ENCODE data around the gene IQSEC3. TPM values are rescaled to one million over a fixed set of nuclear protein-coding genes. Genes with fewer than 3 reads are reported as not detected.
"Not testable (repeated sequence)": the region's sequence is repeated elsewhere in the genome, so short reads cannot be mapped to it uniquely, and the experiment has no call there.

The IQSEC3 gene
- total RNA-seq = under 1 TPM; 0.39 to 0.67 TPM

DNA sequence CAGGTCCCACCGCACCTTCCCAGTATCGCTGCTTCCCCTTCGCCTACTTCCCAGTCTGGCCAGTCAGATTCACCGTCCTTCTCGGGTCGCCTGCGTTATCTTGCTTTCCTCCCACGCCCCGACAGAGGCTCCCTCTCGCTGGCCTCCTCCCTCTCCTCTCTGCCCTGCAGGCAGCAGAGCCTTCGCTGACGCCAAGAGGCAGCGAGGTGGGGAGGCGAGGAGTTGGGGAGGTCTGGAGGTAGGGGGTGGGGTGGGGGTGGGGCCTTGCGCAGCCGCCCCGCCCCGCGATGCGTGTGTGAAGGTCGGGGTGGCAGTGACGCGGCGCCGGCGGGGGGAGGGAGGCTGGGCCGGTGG is at the start of gene IQSEC3:
IQSEC3 (plus strand) TSS at position 340 of the 354 bp plus-strand sequence. CDS start 116 bp downstream, outside the sequence.
- not testable (repeated sequence) for DNase-seq (ENCODE audit: low spot score); H3K27me3 ChIP-seq; H3K4me1 ChIP-seq; H3K36me3 ChIP-seq; H3K27ac ChIP-seq; H3K9me3 ChIP-seq
- H3K4me3 ChIP-seq = peak within 1 kb of the TSS in 1 of 2 donors; percentile 36

DNA sequence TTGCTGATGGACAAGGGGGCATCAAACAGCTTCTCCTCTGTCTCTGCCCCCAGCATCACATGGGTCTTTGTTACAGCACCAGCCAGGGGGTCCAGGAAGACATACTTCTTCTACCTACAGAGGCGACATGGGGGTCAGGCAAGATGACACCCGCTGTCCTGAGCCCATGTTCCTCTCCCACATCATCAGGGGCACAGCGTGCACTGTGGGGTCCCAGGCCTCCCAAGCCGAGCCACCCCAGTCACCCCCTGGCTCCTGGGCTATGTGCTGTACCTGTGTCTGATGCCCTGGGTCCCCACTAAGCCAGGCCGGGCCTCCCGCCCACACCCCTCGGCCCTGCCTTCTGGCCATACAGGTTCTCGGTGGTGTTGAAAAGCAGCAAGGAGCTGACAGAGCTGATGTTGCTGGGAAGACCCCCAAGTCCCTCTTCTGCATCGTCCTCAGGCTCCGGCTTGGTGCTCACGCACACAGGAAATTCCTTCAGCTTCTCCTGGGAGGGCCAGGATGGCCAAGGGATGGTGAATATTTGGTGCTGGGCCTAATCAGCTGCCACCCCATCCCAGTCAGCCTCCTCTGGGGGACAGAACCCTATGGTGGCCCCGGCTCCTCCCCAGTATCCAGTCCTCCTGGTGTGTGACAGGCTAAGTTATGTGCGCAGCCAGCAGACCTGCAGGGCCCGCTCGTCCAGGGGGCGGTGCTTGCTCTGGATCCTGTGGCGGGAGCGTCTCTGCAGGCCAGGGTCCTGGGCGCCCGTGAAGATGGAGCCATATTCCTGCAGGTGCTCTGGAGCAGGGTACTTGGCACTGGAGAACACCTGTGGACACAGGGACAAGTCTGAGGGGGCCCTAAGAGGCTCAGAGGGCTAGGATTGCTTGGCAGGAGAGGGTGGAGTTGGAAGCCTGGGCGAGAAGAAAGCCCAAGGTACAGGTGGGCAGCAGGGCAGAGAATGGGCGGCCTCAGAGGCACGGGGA is 48.9 kb upstream of the IQSEC3 start:
- not testable (repeated sequence) for H3K4me3 ChIP-seq; H3K27me3 ChIP-seq; H3K4me1 ChIP-seq; H3K27ac ChIP-seq; DNase-seq (ENCODE audit: low spot score); H3K9me3 ChIP-seq
- peaks cover 25% of the 10 kb centered on the region for H3K36me3 ChIP-seq

DNA sequence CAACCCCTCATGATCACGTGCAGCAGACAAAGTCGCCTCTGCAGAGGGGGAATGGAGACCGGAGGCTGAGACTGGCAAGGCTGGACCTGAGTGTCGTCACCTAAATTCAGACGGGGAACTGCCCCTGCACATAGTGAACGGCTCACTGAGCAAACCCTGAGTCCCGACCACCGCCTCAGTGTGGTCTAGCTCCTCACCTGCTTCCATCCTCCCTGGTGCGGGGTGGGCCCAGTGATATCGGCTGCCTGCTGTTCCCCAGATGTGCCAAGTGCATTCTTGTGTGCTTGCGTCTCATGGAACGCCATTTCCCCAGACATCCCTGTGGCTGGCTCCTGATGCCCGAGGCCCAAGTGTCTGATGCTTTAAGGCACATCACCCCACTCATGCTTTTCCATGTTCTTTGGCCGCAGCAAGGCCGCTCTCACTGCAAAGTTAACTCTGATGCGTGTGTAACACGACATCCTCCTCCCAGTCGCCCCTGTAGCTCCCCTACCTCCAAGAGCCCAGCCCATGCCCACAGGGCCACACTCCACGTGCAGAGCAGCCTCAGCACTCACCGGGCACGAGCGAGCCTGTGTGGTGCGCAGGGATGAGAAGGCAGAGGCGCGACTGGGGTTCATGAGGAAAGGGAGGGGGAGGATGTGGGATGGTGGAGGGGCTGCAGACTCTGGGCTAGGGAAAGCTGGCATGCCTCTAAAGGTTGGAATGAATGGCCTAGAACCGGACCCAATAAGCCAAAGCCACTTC is 47.6 kb upstream of the IQSEC3 start:
- not testable (repeated sequence) for DNase-seq (ENCODE audit: low spot score); H3K27ac ChIP-seq; H3K27me3 ChIP-seq; H3K9me3 ChIP-seq; H3K4me3 ChIP-seq; H3K4me1 ChIP-seq
- peaks cover 25% of the 10 kb centered on the region for H3K36me3 ChIP-seq

DNA sequence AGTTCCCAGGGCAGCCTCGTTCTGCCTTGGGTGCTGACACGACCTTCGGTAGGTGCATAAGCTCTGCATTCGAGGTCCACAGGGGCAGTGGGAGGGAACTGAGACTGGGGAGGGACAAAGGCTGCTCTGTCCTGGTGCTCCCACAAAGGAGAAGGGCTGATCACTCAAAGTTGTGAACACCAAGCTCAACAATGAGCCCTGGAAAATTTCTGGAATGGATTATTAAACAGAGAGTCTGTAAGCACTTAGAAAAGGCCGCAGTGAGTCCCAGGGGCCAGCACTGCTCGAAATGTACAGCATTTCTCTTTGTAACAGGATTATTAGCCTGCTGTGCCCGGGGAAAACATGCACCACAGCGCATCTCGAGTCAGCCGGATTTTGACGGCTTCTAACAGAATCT is 46.7 kb upstream of the IQSEC3 start:
- not testable (repeated sequence) for DNase-seq (ENCODE audit: low spot score); H3K27ac ChIP-seq; H3K9me3 ChIP-seq

DNA sequence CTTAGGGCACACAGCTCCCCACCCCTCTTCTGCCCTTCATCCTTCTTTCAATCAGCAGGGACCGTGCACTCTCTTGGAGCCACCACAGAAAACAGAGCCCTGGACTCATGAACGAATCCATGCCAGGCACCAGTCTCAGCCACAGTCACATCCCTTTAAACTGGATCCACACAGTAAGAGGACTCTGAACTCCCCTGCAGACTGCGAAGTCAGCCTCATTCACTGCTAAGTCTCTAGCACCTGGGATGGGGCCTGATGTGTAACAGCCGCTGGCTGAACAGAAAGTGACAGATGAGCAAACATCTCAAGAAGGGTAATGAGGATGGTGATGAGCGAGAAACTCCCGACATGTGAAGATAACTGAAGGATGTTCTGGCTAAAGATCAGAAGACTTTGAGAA is 45.8 kb upstream of the IQSEC3 start:
- no peaks in the 10 kb centered on the region for H3K9me3 ChIP-seq
- peaks cover 22% of the 10 kb centered on the region for H3K36me3 ChIP-seq
- no peak for DNase-seq (ENCODE audit: low spot score)
- H3K27me3 ChIP-seq = no peaks in the 10 kb centered on the region
- H3K27ac ChIP-seq = no peak overlapping the region
- no peaks in the 10 kb centered on the region for H3K4me1 ChIP-seq
- H3K4me3 ChIP-seq = no peak overlapping the region
- TF ChIP-seq, protein P1, sequence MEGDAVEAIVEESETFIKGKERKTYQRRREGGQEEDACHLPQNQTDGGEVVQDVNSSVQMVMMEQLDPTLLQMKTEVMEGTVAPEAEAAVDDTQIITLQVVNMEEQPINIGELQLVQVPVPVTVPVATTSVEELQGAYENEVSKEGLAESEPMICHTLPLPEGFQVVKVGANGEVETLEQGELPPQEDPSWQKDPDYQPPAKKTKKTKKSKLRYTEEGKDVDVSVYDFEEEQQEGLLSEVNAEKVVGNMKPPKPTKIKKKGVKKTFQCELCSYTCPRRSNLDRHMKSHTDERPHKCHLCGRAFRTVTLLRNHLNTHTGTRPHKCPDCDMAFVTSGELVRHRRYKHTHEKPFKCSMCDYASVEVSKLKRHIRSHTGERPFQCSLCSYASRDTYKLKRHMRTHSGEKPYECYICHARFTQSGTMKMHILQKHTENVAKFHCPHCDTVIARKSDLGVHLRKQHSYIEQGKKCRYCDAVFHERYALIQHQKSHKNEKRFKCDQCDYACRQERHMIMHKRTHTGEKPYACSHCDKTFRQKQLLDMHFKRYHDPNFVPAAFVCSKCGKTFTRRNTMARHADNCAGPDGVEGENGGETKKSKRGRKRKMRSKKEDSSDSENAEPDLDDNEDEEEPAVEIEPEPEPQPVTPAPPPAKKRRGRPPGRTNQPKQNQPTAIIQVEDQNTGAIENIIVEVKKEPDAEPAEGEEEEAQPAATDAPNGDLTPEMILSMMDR (IDR thresholded peaks at IDR 0.05) = no peak

More for the DNA sequence above, 46.7 kb upstream of the IQSEC3 start:
- peaks cover 25% of the 10 kb centered on the region for H3K36me3 ChIP-seq
- not testable (repeated sequence) for H3K27me3 ChIP-seq, H3K4me1 ChIP-seq, H3K4me3 ChIP-seq

DNA sequence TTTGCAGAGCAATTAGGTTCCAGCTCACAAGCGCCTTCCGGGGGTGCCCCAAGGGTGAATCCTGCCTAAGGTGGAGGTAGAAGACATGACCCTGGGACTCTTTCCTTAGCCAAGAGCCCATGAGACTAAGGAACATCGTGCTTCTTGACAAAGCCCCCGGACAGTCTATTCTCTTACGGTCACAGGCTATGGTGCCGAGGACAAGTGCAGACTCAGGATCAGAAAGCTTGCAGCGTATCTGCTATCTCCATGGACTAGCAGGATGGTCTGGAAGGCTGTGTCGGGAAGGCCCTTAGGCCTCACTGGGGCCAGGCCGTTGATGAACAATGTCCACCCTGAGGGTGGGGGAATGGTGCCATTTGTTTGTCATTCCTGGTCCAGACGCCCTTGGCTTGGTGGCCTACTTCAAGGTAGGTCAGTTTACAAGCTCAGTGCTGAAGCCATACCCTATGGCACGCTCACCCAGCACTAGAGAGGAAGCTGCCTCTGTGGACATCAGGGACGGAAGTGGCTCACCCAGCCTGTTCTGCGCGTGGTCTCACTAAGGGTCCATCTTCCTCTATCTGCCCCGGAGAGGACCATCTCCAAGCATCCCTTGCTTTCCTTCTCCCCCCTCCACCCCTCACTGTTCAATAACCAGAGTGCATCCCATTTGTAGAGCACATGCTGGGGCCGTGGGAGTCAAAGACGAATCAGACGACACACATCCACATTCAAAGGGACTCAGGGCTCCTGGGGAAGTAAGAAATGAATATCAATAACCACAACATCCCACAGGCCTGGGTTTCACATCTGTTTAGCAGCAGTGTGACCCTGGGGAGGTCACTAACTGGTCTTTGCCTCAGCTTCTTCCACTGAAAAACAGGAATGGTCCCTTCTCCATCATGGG is 45.0 kb upstream of the IQSEC3 start:
- H3K27me3 ChIP-seq = no peaks in the 10 kb centered on the region
- TF ChIP-seq, protein P1 (IDR thresholded peaks at IDR 0.05) = no peak
- no peak overlapping the region for H3K27ac ChIP-seq
- no peaks in the 10 kb centered on the region for H3K9me3 ChIP-seq
- no peaks in the 10 kb centered on the region for H3K4me1 ChIP-seq
- H3K4me3 ChIP-seq = no peak overlapping the region
- peaks cover 21% of the 10 kb centered on the region for H3K36me3 ChIP-seq
- DNase-seq (ENCODE audit: low spot score) = no peak

DNA sequence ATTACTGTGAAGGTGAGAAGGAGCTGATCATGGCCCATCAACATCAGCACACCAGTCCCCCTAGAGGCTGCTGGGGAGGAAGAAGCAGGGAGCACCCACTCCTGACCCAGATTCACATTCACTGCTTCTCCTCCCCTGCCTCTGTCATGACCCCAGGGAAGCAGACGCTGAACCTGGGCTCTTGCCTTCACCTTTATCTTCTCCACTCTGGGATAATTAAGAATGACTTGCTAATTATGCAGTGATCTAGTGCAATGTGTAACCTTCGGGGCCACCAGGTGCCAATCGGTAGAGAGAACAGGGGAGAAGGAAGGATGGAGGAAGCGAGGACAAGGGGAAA is 44.4 kb upstream of the IQSEC3 start:
- no peaks in the 10 kb centered on the region for H3K4me1 ChIP-seq
- no peak overlapping the region for H3K4me3 ChIP-seq
- TF ChIP-seq, protein P1 (IDR thresholded peaks at IDR 0.05) = no peak
- H3K9me3 ChIP-seq = no peaks in the 10 kb centered on the region
- H3K36me3 ChIP-seq = peaks cover 19% of the 10 kb centered on the region
- H3K27ac ChIP-seq = no peak overlapping the region
- H3K27me3 ChIP-seq = no peaks in the 10 kb centered on the region
- no peak for DNase-seq (ENCODE audit: low spot score)
